HG03442 (cell line): ENCODE measurements around the gene OPRL1.
"Not testable (repeated sequence)": the region's sequence is repeated elsewhere in the genome, so short reads cannot be mapped to it uniquely, and the experiment has no call there.

Experiments
- ATAC-seq: cut with Tn5 transposase; IDR thresholded peaks from one replicate; pipeline ENCODE4 v1.9.1; 2021; ENCODE audit warnings: mild to moderate bottlenecking, moderate library complexity; ENCODE audit not compliant: unreplicated experiment

OPRL1 gene

GRCh38 chr20:64083378-64083803 is 3.5 kb downstream of the OPRL1 start:
- ATAC-seq: no peak

GRCh38 chr20:64083804-64084684 is 4.2 kb downstream of the OPRL1 start, which contains the start of gene LKAAEAR1:
LKAAEAR1 (minus strand) TSS chr20:64084398; CDS start chr20:64084219, 179 bp downstream.
- ATAC-seq: no peak

GRCh38 chr20:64084685-64085152 is 4.8 kb downstream of the OPRL1 start:
- no peak for ATAC-seq

- ATAC-seq: no peak
Measured at GRCh38 chr20:64086801-64087200, 6.9 kb downstream of the OPRL1 start.

- ATAC-seq: not testable (repeated sequence)
Measured at GRCh38 chr20:64087226-64087825, 7.4 kb downstream of the OPRL1 start.

- not testable (repeated sequence) for ATAC-seq
Measured at GRCh38 chr20:64088586-64088985, 8.7 kb downstream of the OPRL1 start.

- no peak for ATAC-seq
Measured at GRCh38 chr20:64090165-64090564, 10.3 kb downstream of the OPRL1 start.

GRCh38 chr20:64091340-64091739 is 11.5 kb downstream of the OPRL1 start:
- ATAC-seq: no peak

- ATAC-seq: no peak
Measured at GRCh38 chr20:64091770-64092169, 11.9 kb downstream of the OPRL1 start.

- ATAC-seq: no peak
Measured at GRCh38 chr20:64092258-64093012, 12.6 kb downstream of the OPRL1 start.

GRCh38 chr20:64093013-64093503 is 13.2 kb downstream of the OPRL1 start:
- ATAC-seq: no peak

GRCh38 chr20:64095455-64095854 is 15.6 kb downstream of the OPRL1 start:
- ATAC-seq: no peak

GRCh38 chr20:64095927-64096326 is 16.0 kb downstream of the OPRL1 start:
- no peak for ATAC-seq

GRCh38 chr20:64096535-64096934 is 16.7 kb downstream of the OPRL1 start:
- no peak for ATAC-seq

GRCh38 chr20:64098471-64099013 is 18.7 kb downstream of the OPRL1 start:
- ATAC-seq: no peak

- ATAC-seq: no peak
Measured at GRCh38 chr20:64099086-64099786, 19.4 kb downstream of the OPRL1 start.

- no peak for ATAC-seq
Measured at GRCh38 chr20:64099880-64100565, 20.1 kb downstream of the OPRL1 start.

GRCh38 chr20:64100566-64100888 is 20.6 kb downstream of the OPRL1 start:
- ATAC-seq: no peak

- ATAC-seq: no peak
Measured at GRCh38 chr20:64100946-64101688, 21.2 kb downstream of the OPRL1 start.
